Measurements from ENCODE around the gene SEC14L5.

The SEC14L5 gene

GRCh38 chr16:4988647-4989046 lies 30.5 kb downstream of the SEC14L5 start:
- DNase-seq: no peak

DNA sequence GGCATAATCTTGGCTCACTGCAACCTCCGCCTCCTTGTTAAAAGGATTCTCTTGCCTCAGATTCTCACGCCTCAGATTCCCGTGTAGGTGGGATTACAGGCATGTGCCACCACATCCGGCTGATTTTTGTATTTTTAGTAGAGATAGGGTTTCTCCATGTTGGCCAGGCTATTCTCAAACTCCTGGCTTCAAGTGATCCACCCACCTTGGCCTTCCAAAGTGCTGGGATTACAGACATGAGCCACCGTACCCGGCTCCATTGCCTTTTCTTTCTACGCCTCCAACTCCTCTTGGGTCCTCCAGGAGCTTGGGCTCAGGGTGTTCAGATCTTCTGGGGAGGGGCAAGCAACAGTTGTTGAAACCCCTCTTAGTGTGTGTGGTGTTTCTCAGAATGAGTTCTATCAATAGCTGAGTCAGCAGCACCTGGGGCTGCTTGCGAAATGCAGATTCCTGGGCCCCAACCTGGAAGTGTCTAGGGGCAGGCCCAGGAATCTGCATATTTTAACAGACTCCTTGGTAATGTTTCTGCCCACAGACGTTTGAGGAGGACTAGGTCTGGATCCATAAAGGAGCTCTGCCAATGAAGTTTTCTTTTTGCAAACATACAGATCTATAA lies 31.4 kb downstream of the SEC14L5 start:
- DNase-seq: no peak

- DNase-seq: no peak
Measured at GRCh38 chr16:4990415-4990814, 32.3 kb downstream of the SEC14L5 start.

DNA sequence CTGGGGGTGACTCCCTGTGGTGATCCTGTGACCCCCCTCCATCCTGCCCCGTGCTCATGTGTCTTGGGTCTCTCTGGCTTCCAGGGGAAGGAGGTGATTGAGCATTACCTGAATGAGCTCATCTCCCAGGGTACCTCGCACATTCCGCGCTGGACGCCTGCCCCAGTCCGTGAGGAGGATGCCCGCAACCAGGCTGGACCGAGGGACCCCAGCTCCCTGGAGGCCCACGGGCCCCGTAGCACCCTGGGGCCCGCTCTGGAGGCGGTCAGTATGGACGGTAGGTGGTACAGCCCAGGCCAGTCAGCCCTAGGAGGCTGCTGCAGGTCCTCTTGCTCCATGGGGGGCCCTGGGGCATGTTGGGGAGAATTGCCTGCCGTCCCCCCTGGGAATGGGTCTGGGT lies 33.6 kb downstream of the SEC14L5 start:
- no peak for DNase-seq

- no peak for DNase-seq
Measured at GRCh38 chr16:4994719-4995434, 36.7 kb downstream of the SEC14L5 start.

GRCh38 chr16:5000573-5001001 lies 42.5 kb downstream of the SEC14L5 start:
- no peak for DNase-seq

DNA sequence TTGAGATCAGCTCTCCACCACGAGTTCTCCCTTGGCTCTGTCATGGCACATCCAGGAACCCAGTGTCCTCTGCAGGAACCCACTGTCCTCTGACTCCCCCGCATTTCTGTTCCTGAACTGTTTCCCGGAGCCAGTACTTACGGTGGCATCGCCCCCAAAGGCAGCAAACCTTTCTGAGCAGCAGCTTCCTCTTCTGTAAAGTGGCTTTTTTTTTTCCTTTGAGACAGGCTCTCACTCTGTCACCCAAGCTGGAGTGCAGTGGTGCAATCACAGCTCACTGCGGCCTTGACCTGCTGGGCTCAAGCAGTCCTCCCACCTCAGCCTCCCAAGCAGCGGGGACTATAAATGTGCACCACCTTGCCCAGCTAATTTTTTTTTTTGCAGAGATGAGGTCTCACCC lies 43.4 kb downstream of the SEC14L5 start:
- no peak for DNase-seq

DNA sequence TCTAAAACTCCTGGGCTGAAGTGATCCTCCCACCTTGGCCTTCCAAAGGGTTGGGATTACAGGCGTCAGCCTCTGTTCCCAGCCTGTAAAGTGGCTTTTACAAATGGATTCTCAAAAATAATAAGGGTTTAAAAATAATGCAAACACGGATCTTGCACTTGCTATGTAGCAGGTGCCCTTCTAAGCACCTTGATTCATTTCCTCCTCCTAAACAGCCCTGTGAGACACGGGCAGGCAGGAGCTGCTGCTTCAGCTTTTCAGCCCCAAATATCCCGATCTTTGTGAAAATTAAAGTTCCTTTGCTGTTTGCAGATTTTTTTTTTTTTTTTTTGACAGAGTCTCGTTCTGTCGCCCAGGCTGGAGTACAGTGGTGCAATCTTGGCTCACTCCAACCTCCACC lies 43.9 kb downstream of the SEC14L5 start:
- DNase-seq: no peak

DNA sequence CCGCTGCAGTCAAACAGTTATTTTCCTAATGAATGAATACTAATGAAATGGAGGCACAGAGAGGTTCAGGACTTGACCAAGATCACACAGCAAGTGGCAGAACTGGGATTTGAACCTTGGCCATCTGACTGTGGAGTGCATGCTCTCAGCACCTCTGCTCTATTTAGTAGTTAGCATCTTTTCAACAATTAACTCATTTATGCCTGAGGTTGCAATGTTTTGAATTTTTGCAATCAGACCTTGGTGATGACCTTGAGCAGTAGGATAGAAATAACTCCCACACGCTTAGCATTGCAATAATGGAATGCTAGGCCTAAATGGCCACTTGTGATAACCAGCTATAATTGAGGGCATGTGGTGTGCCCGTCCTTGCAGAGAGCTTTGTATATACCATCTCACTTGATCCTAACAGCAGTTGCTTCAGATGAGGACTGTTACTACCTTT lies 44.6 kb downstream of the SEC14L5 start:
- DNase-seq: no peak

DNA sequence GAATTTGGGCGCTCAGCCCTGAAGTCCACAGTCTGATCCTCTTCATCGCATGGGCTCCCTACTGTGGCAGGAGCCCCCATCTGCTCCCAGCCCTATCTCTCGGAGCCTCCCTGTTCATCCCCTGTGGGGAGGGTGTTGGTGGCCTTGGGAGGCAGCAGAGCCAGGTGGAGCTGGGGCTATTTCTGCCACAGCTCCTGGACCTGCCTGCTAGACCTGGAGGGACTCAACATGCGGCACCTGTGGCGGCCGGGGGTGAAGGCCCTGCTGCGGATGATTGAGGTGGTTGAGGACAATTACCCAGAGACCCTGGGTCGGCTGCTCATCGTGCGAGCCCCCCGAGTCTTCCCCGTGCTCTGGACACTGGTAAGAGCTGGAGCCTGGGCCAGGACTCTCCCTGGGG lies 45.1 kb downstream of the SEC14L5 start:
- no peak for DNase-seq

DNA sequence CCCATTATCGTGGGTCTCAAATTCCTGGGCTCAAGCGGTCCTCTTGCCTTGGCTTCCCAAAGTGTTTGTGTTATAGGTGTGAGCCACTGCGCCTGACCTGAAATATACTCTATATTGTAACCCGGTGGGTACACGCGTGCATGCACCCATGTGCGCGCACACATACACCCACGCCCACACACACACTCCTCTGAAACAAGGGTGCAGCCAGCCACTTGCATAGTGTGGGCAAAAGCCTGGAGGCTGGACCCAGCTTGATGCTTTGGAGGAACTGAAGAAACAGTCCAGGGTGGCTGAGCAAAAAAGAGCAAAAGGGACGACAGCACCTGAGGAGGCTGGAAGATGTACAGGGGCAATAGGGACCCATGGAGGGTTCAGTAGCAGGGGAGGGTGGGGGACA lies 45.7 kb downstream of the SEC14L5 start:
- DNase-seq: no peak

DNA sequence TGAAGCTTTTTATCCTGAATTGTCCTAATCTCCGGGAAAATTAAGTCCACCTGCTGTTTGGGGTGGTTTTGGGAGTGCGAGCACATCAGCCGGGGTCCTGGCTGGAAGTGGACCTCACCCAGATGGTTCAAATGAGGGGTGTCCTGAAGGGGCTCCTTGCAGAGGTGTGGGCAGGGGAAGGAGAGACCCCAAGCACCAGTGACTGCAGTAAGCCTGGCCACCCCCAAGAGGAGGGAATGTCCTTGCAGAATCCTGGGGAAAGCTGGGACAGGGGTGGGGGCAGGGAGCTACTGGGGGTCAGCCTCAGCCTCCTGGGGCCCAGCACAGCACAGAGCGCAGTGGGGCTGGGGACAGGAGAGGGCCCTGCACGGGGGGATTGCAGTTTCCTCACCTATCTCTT lies 46.2 kb downstream of the SEC14L5 start:
- no peak for DNase-seq

- DNase-seq: no peak
Measured at GRCh38 chr16:5005916-5006315, 47.8 kb downstream of the SEC14L5 start.

DNA sequence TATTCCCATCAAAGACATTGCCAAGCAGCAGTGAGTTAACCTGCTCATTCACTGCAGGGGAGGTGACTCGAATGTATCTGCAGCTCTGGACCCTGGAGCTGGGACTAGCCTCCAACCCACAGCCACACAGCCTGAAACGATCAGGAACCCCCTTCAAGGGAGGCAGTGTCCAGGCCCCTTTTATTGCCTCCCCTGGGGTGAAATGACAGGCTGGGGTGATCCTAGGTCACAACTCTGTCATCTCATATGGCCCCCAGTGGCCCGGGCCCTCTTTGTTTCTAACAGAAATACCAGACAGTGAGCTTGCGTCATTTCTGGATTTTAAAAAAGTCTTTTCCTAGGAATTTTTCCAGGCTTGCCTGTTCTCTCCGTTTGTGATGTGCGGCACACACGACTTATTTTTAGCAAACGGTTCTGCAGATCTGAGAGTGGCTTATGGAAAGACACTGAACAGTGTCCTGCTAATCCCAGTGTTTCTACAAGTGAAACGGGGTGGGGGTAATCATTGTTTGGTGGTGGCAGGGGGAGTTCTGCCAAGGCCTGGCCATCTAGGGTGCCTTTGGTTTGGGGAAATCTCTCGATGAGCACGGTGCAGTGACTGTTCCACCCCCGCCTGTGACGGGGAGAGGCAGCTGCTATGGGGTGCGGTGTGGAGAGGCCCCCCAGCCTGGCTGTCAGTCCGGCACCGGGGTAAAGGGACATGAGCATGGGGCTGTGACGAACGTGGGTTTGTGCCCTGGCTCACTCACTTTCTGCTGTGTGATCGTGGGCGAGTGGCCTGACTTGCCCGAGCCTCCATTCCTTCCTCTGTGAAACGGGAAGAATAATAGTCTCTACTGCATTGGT lies 48.4 kb downstream of the SEC14L5 start:
- no peak for DNase-seq

- DNase-seq: no peak
Measured at GRCh38 chr16:5007256-5007655, 49.1 kb downstream of the SEC14L5 start.

- no peak for DNase-seq
Measured at GRCh38 chr16:5008311-5008731, 50.2 kb downstream of the SEC14L5 start.

DNA sequence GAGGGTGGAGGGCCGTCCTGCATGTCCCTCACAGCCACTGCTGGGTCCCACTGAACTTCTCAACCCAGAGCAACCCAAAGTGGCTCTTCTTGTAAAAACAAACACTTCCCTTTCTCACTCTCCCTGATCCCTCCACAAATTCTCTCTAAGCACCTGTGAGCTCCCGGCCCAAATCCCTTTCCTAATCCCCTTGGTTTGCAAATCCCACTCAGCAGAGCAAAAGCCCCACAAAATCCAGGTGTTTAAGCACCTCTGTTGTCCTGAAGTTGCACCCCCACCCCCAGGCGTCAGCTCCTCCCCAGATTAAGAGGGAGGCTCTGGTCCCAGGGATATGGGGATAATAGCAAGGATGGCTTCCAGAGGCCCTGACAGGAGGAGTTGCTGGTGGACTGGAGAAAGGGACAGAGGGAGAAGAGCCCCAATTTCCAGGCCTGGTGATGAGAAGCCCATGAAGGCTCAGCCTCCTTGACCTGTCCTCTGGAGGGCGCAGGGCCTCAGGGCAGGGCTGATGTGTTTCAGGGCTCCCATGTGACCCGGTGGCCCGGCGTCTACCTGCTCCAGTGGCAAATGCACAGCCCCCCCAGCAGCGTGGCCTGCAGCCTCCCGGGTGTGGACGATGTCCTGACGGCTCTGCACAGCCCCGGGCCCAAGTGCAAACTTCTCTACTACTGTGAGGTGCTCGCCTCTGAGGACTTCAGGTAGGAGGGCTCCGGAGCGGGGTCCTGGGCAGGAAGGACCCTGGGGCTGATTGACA lies 52.6 kb downstream of the SEC14L5 start:
- no peak for DNase-seq

- no peak for DNase-seq
Measured at GRCh38 chr16:5011637-5012036, 53.5 kb downstream of the SEC14L5 start.

DNA sequence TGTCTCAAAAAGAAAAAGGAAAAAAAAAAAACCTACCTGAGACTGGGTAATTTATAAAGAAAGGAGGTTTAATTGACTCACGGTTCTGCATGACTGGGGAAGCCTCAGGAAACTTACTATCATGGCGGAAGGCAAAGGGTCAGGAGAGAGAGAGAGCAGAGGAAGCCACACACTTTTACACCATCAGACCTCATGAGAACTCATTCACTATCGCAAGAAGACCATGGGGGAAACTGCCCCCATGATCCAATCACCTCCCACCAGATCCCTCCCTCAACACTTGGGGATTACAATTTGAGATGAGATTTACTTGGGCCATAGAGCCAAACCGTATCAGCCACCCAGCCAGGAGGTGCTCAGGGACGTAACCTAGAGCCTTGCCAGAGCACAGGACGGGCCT lies 54.8 kb downstream of the SEC14L5 start:
- DNase-seq: no peak

DNA sequence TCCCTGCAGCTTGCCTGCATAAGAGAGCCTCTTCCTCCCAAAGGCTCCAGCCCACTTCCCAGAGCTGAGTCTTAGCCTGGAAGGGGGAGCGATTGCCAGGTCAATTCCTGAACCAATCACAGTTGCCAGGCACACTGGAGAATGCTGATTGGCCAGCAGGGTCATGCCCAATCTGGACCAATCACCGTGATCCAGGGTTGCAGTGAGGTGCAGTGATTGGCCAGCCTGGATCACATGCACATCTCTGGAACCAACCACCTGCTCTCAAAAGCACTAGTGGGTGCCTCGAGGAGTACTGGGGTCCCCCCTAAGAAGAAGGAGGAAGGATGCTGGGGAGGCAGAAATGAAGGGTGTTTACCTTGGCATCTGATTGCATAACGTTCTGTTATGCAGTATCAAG lies 57.2 kb downstream of the SEC14L5 start:
- DNase-seq: no peak

GRCh38 chr16:5015887-5016286 lies 57.8 kb downstream of the SEC14L5 start:
- DNase-seq: no peak

DNA sequence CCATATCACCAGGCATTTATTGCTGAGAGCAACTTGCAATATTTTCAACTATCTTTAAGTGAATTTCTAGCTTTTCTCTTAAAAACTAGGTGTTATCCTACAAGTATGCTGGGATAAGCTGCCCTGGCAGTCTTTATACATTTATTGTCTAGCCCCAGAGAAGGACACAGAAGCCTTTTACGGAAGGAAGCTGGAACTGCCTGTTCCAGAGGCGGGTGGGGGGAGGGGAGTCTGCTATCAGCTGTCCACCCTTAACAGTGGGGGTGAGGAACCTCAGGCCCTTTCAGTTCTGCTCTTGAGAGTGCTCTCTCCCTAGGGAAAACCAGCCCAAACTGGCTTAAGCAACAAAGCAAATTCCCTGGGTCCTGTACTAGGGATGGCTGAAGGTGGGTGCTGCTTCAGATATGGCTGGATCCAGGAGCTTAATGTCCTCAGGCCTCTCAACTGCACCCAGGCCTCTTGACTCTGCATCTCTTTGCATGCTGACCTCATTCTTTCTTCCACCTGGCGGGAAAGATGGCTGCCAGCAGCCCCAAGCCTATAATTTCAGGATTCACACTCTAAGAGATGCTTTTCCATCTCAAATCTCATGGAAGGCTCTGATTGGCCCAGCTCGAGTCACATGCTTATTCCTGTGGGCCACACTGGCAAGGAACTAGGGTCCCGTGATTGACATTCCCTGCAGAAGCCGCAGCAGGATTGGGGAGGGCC lies 59.0 kb downstream of the SEC14L5 start:
- no peak for DNase-seq

DNA sequence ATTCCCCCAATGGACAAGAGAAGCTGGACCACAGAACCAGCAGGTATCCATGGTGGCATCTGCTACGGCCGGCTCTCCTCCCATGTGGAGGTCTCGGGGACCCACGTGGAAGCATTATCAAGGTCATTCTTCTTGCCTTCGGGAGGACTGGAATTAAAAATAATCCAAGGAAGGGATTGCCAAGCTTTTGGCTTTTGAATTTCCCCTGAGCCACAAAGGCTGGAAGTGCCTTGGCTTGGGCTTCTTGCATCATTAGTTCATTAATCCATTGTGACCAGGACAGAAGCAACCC lies 59.5 kb downstream of the SEC14L5 start:
- DNase-seq: no peak
